HG03103 (cell line): ENCODE results near the gene HES4.

Experiments
- ATAC-seq: cut with Tn5 transposase; IDR thresholded peaks from one replicate; pipeline ENCODE4 v1.9.1; 2021; ENCODE audit warnings: low read depth; ENCODE audit not compliant: unreplicated experiment

HES4 gene

GRCh38 chr1:953524-954320 is 46.2 kb downstream of the HES4 start:
- no peak for ATAC-seq

DNA sequence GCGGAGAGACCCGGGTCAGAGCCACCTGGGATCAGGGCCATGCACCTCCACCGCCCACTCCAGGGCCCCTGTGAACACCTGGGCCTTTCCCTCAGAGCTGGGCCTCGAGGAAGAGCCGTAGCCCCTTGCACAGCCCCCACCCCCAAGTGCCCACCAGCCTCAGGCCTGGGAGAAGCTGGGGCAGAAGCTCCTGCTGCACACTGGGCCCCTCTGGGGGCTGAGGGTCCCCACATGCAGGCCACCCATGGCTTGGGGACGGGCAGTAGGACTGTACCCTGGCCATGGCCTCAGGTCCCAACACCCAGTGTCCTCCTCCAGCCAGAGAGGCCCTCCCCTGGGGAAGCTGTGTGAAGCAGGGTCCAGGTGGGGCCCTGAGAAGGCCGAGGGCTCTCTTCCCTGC is 47.3 kb downstream of the HES4 start:
- ATAC-seq = no peak

- no peak for ATAC-seq
These were observed 47.7 kb downstream of the HES4 start for GRCh38 chr1:952201-952600.

GRCh38 chr1:951364-951763 is 48.5 kb downstream of the HES4 start:
- ATAC-seq = no peak

DNA sequence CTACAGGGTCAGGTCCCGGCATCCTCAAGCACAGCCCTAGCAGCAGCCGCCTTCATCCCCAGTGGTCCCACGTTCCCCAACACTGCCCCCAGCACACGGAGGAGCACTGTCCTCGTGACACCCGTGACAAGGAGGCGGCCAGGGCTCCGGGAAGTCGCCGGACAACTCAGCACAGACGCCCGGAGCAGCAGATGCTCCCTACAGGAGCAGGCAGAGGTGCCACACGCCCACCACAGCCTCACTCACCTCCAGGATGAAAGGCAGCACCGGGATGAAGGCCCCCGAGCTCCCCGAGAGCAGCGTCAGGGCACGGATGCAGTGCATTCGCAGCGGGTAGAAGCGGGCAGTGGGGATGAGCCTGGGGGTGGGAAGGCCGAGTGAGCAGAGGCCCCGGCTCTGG is 49.0 kb downstream of the HES4 start:
- ATAC-seq = no peak

DNA sequence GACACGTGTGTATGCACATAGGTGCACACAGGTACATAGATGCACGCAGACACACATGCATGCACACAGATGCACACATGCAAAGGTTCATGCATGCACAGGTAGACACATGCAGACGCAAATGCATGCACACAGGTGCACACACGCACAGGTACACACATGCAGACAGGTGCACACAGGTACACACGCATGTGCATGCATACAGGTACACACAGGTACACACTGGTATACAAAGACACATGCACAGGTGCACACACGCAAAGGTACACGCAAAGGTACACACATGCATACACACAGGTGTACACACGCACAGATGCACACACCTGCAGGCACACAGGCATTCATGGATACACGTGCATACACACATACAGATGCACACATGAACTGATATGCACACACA is 49.6 kb downstream of the HES4 start:
- no peak for ATAC-seq
